Measurements from ENCODE around the gene BST1. TPM values are rescaled to one million over a fixed set of nuclear protein-coding genes. Genes with fewer than 3 reads are reported as not detected.

Gene BST1
- total and polyA plus RNA-seq, 2 of the 8 experiments (the other 6 are each of a cell fraction or from before 2014, with no cell fraction given): 0.52 to 0.54 TPM

- Histone ChIP-seq H3K9ac (replicated peaks in 1 of 4; ENCODE audit: extremely low read depth in 1 of 4, low read depth in 3 of 4, low read length in 3 of 4) (peak overlapping the region; percentile 78 to 97 (median 94)), H4K20me1 (replicated peaks in 1 of 2; ENCODE audit: control insufficient read depth in 1 of 2, insufficient read depth in 2 of 2, low read length in 2 of 2) (peaks cover 0 to under 1% of the 10 kb centered on the region in 2 experiments), H2BK5ac (ENCODE audit: low read depth, low read length) (peak overlapping the region; percentile 82; the same call in 1 of the 2 replicates), H4K8ac (ENCODE audit: extremely low read depth, insufficient read depth, low read length) (no peak overlapping the region), H3K4me2 (ENCODE audit: insufficient read depth in 1 of 2, low read depth in 2 of 2, low read length in 2 of 2) (peak overlapping the region; percentile 79 to 98), H2BK20ac (ENCODE audit: low read length) (no peak overlapping the region), H3K27me3 (replicated peaks in 1 of 4; ENCODE audit: control insufficient read depth in 3 of 4, extremely low read depth in 1 of 4, insufficient read depth in 3 of 4, low read length in 3 of 4) (no peaks in the 10 kb centered on the region), H3K18ac (ENCODE audit: extremely low read depth, low read length) (peak overlapping the region; percentile 91; the same call in 1 of the 2 replicates), H2BK15ac (ENCODE audit: low read length) (no peak overlapping the region), H3K56ac (replicated peaks; ENCODE audit: insufficient read length, low read depth, low read length) (peak overlapping the region; percentile 16), H2AK5ac (ENCODE audit: low read depth, low read length) (no peak overlapping the region), H3K36me3 (ENCODE audit: control insufficient read depth in 2 of 4, insufficient read depth in 4 of 4, low read length in 3 of 4) (peaks cover 2 to 14% (median 6%) of the 10 kb centered on the region in 4 experiments; a peak in 4 of 8 replicates), H3K79me1 (ENCODE audit: low read depth, low read length) (no peaks in the 10 kb centered on the region; the same call in 1 of the 2 replicates), H4K91ac (replicated peaks; ENCODE audit: insufficient read length, low read length) (no peak overlapping the region), H3K9me3 (ENCODE audit: insufficient read depth in 2 of 2, low read depth in 1 of 2, low read length in 1 of 2) (no peaks in the 10 kb centered on the region), H3K27ac (ENCODE audit: low read depth, low read length) (peak overlapping the region; percentile 91), H3K4me3 (ENCODE audit: extremely low read depth in 1 of 4, insufficient read depth in 2 of 4, low read depth in 3 of 4, low read length in 4 of 4) (peak overlapping the region; percentile 86 to 97 (median 91)), H3K23ac (ENCODE audit: insufficient read length) (no peak overlapping the region), H2BK120ac (replicated peaks; ENCODE audit: low read depth, low read length) (no peak overlapping the region), H3K23me2 (ENCODE audit: low read depth, low read length) (peaks cover 3% of the 10 kb centered on the region), H3K4me1 (replicated peaks in 1 of 4; ENCODE audit: control insufficient read depth in 3 of 4, insufficient read depth in 4 of 4, low read length in 3 of 4) (peaks cover 2 to 15% (median 11%) of the 10 kb centered on the region in 4 experiments; a peak in 4 of 7 replicates), H3K79me2 (ENCODE audit: control insufficient read depth in 1 of 2, insufficient read depth in 2 of 2, low read length in 2 of 2) (peaks cover 3 to 60% of the 10 kb centered on the region in 2 experiments; a peak in 3 of 4 replicates), H3K14ac (ENCODE audit: insufficient read length) (no peak overlapping the region), H3K4ac (replicated peaks; ENCODE audit: insufficient read length, low read depth, low read length) (no peak overlapping the region), H2BK12ac (ENCODE audit: low read depth, low read length) (no peak overlapping the region), H4K5ac (ENCODE audit: insufficient read length, low read depth, low read length) (peak overlapping the region; percentile 78), H2AFZ (ENCODE audit: low read length) (no peak overlapping the region)
- no peak for FAIRE-seq
- DNase-seq (ENCODE audit: low read depth in 1 of 2, low spot score in 2 of 2): no peak
- 48% methylated on average over 6 of the region's 6 CpGs; no CpG with 5 or more reads in 1 of the 2 experiments for WGBS, 2 experiments (ENCODE audit: extremely low coverage in 1 of 2, insufficient coverage in 1 of 2, insufficient read length in 1 of 2, insufficient replicate concordance in 2 of 2, low coverage in 1 of 2, low lambda C conversion rate in 2 of 2, missing lambda C conversion rate in 1 of 2)
- POLR2A ChIA-PET (ENCODE audit: partially characterized antibody): interaction anchor here (0.8 to 4.0 kb wide), 9 partner anchors 10 to 75 kb away, joined by 3 to 64 read pairs (median 6); partner anchors contain the start of gene FBXL5
- CTCF ChIA-PET (ENCODE audit: partially characterized antibody): interaction anchor here (0.6 to 1.6 kb wide), 7 partner anchors 12 to 49 kb away, joined by 3 to 6 read pairs (median 3); no protein-coding TSS in a partner anchor
- no peak for TF ChIP-seq MAX (IDR thresholded peaks at IDR 0.05)
- TF ChIP-seq CBX5 (IDR thresholded peaks at IDR 0.05; ENCODE audit: low read depth, low read length): no peak
- no peak for TF ChIP-seq KDM1A (IDR thresholded peaks at IDR 0.05; ENCODE audit: borderline replicate concordance, low read length)
- TF ChIP-seq BCL11A (IDR thresholded peaks at IDR 0.05; ENCODE audit: low read depth in 2 of 2, low read length in 2 of 2): no peak
- TF ChIP-seq BACH1 (IDR thresholded peaks at IDR 0.05; ENCODE audit: low read length): no peak
These were observed 20.4 kb upstream of the BST1 start for GRCh38 chr4:15682242-15683142.
